ENCODE data around the gene DDX41.

DNA sequence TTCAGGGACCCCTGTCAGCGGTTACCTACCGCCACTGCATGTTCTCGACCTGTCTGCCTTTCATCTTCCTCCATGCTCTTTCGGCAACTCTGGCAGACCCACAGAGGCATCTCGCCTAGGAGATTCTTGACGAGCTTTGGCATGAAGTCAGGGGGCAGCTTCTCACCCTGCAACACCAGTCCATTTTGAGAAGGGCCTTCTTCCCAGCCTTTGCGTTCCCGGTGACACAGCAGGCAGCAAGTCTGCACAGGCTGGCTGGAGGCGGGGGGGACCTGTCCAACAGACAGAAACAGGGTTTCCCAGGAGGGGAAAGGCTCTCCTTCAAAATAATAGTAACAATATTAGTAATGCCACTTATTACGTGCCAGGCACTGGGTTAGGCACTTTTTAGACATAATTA is 22.1 kb upstream of the DDX41 start:
- TF ChIP-seq, protein P1, sequence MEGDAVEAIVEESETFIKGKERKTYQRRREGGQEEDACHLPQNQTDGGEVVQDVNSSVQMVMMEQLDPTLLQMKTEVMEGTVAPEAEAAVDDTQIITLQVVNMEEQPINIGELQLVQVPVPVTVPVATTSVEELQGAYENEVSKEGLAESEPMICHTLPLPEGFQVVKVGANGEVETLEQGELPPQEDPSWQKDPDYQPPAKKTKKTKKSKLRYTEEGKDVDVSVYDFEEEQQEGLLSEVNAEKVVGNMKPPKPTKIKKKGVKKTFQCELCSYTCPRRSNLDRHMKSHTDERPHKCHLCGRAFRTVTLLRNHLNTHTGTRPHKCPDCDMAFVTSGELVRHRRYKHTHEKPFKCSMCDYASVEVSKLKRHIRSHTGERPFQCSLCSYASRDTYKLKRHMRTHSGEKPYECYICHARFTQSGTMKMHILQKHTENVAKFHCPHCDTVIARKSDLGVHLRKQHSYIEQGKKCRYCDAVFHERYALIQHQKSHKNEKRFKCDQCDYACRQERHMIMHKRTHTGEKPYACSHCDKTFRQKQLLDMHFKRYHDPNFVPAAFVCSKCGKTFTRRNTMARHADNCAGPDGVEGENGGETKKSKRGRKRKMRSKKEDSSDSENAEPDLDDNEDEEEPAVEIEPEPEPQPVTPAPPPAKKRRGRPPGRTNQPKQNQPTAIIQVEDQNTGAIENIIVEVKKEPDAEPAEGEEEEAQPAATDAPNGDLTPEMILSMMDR (conservative IDR thresholded peaks at IDR 0.05; ENCODE audit: low read length), result no peak
- TF ChIP-seq EZH2phosphoT487 (IDR thresholded peaks at IDR 0.05; ENCODE audit: borderline replicate concordance, low read depth, low read length), result no peak
